Measurements from ENCODE around the gene PPM1N.
A peak's percentile ranks its signal among the peaks of the same experiment; 100 is the strongest.

Gene PPM1N

DNA sequence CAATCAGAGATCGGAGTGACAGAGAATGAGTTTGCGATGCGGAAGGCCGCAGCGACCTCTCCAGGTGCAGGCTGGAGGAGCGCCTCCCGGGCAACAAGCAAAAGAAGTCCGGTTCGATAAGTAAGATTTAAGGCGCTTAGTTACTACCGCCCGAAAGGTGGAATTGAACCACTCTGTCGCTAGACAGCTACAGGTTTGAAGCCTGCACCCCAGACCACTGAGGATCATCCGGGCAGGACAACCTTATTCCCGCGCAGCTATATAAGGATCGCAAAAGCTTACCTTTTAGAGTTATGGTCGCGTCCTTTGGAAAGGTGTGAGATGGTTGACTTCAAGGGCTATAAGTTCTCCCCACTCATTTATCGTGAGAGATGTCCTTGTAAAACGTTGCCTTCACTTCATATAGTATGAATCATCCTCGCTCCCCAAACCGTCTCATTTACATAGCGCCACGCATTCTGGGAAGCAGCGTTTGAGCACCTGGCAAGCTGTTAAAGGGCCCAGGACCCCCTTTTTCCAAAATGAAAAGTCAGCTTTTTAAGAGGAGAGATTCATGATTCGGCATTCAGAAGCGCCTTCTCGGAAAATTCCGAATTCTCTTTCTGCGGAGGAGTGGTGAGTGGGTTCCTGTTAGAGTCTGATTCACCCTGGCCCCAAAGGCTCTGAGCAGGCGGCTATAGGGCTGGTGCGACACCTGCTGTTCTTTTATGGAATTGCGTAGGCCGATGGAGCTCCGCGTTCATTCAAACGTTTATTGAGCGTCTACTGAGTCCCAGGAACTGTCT, 19.6 kb upstream of the PPM1N start:
- peaks cover 2% of the 10 kb centered on the region for H3K27me3 ChIP-seq (ENCODE audit: control insufficient read depth, insufficient read depth, low read length)
- H3K9ac ChIP-seq (ENCODE audit: low read depth, low read length) = peak overlapping the region; percentile 96
- no peaks in the 10 kb centered on the region for H3K36me3 ChIP-seq (ENCODE audit: control insufficient read depth, insufficient read depth, low read length)
- H3K9me3 ChIP-seq (ENCODE audit: control insufficient read depth, insufficient read depth, low read length) = no peaks in the 10 kb centered on the region
- H3K4me3 ChIP-seq (ENCODE audit: low read depth, low read length) = peak overlapping the region; percentile 75
- no peaks in the 10 kb centered on the region for H3K4me1 ChIP-seq (ENCODE audit: control insufficient read depth, insufficient read depth, low read length)

- no peaks in the 10 kb centered on the region for H3K27me3 ChIP-seq (ENCODE audit: control insufficient read depth, insufficient read depth, low read length)
- no peaks in the 10 kb centered on the region for H3K36me3 ChIP-seq (ENCODE audit: control insufficient read depth, insufficient read depth, low read length)
- no peaks in the 10 kb centered on the region for H3K9me3 ChIP-seq (ENCODE audit: control insufficient read depth, insufficient read depth, low read length)
- H3K4me3 ChIP-seq (ENCODE audit: low read depth, low read length) = no peak overlapping the region
- no peak overlapping the region for H3K9ac ChIP-seq (ENCODE audit: low read depth, low read length)
- H3K4me1 ChIP-seq (ENCODE audit: control insufficient read depth, insufficient read depth, low read length) = peaks cover 2% of the 10 kb centered on the region
These were observed 15.2 kb upstream of the PPM1N start for GRCh38 chr19:45483033-45483432.

- H3K9me3 ChIP-seq (ENCODE audit: control insufficient read depth, insufficient read depth, low read length) = no peaks in the 10 kb centered on the region
- H3K36me3 ChIP-seq (ENCODE audit: control insufficient read depth, insufficient read depth, low read length) = peaks cover 4% of the 10 kb centered on the region
- H3K27me3 ChIP-seq (ENCODE audit: control insufficient read depth, insufficient read depth, low read length) = no peaks in the 10 kb centered on the region
- H3K4me3 ChIP-seq (ENCODE audit: low read depth, low read length) = no peak overlapping the region
- H3K4me1 ChIP-seq (ENCODE audit: control insufficient read depth, insufficient read depth, low read length) = peaks cover 2% of the 10 kb centered on the region
- H3K9ac ChIP-seq (ENCODE audit: low read depth, low read length) = no peak overlapping the region
These were observed 13.8 kb upstream of the PPM1N start for GRCh38 chr19:45484273-45484945.

- peaks cover 4% of the 10 kb centered on the region for H3K36me3 ChIP-seq (ENCODE audit: control insufficient read depth, insufficient read depth, low read length)
- peaks cover 2% of the 10 kb centered on the region for H3K4me1 ChIP-seq (ENCODE audit: control insufficient read depth, insufficient read depth, low read length)
- H3K4me3 ChIP-seq (ENCODE audit: low read depth, low read length) = peak overlapping the region; percentile 61
- H3K9me3 ChIP-seq (ENCODE audit: control insufficient read depth, insufficient read depth, low read length) = no peaks in the 10 kb centered on the region
- no peaks in the 10 kb centered on the region for H3K27me3 ChIP-seq (ENCODE audit: control insufficient read depth, insufficient read depth, low read length)
- H3K9ac ChIP-seq (ENCODE audit: low read depth, low read length) = peak overlapping the region; percentile 66
These were observed 12.8 kb upstream of the PPM1N start for GRCh38 chr19:45485305-45486077.

DNA sequence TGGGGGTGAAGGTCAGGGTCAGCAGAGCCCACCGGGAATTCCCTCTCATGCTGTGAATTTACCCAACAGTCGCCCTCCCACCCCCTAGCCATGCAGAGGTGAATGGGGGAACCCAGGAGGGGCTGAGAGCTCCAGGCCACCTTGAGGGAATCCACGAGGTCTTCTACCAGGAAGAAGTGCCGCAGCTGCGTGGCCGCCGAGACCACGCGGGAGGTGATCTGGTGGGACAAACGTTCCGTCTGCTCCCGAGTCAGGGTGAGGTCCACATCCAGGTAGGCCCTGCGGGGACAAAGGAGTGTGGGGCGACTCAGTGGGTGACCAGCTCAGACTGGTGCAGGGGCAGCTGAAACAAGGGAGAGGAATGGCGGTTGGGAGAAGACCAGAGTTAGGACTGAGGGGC, 9.5 kb upstream of the PPM1N start:
- no peak overlapping the region for H3K9ac ChIP-seq (ENCODE audit: low read depth, low read length)
- peaks cover 4% of the 10 kb centered on the region for H3K4me1 ChIP-seq (ENCODE audit: control insufficient read depth, insufficient read depth, low read length)
- peaks cover 4% of the 10 kb centered on the region for H3K36me3 ChIP-seq (ENCODE audit: control insufficient read depth, insufficient read depth, low read length)
- no peaks in the 10 kb centered on the region for H3K9me3 ChIP-seq (ENCODE audit: control insufficient read depth, insufficient read depth, low read length)
- no peak overlapping the region for H3K4me3 ChIP-seq (ENCODE audit: low read depth, low read length)
- H3K27me3 ChIP-seq (ENCODE audit: control insufficient read depth, insufficient read depth, low read length) = no peaks in the 10 kb centered on the region

DNA sequence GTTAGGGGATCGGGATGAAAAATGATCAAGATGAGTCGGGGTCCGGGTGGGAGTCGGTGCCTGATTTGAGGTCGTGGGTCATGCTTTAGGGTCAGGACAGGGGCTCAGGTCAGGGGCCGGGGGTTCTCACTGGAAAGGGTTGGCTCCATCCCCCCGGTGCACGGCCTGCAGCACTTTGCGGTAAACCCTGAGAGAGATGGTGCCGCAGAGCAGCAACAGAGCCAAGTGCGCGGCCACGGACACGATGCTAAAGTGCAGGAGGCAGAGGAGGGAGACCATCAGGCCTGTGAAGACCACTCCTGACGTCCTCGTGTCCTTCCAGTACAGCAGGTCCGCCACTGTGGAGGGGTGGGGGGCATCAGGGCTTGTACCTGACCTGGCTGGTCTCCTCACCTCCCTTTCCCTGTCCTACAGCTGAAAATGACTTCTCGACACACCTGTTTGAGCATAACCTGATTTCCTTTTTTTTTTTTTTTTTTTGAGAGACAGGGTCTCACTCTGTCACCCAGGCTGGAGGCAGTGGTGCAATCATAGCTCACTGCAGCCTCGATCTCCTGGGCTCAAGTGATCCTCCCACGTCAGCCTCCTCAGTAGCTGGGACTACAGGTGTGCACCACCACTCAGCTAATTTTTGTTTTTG, 8.9 kb upstream of the PPM1N start:
- H3K27me3 ChIP-seq (ENCODE audit: control insufficient read depth, insufficient read depth, low read length) = no peaks in the 10 kb centered on the region
- peaks cover 4% of the 10 kb centered on the region for H3K36me3 ChIP-seq (ENCODE audit: control insufficient read depth, insufficient read depth, low read length)
- peaks cover 4% of the 10 kb centered on the region for H3K4me1 ChIP-seq (ENCODE audit: control insufficient read depth, insufficient read depth, low read length)
- H3K4me3 ChIP-seq (ENCODE audit: low read depth, low read length) = no peak overlapping the region
- no peak overlapping the region for H3K9ac ChIP-seq (ENCODE audit: low read depth, low read length)
- no peaks in the 10 kb centered on the region for H3K9me3 ChIP-seq (ENCODE audit: control insufficient read depth, insufficient read depth, low read length)

DNA sequence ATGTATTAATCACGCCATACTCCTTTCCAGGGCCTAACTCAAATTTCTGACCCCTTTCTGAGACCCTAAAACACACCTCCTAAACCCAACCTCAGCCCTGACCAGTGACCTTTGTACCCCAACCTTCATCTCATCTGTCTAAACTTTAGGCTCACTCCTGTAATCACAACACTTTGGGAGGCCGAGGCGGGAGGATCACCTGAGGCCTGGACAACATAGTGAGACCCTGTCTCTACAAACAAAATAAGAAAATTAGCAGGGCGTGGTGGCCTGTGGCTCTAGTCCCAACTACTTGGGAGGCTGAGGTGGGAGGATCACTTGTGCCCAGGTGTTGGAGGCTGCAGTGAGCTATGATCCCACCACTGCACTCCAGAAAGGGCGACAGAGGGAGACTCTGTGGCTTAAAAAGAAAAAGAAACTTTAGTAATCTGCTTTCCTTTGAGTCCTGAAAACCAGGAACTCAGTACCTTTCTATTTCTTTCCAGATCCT, 6.1 kb upstream of the PPM1N start:
- Histone ChIP-seq H3K27me3 (ENCODE audit: control insufficient read depth, insufficient read depth, low read length) (peaks cover 5% of the 10 kb centered on the region), H3K4me3 (ENCODE audit: low read depth, low read length) (peak overlapping the region; percentile 79), H3K9ac (ENCODE audit: low read depth, low read length) (no peak overlapping the region), H3K36me3 (ENCODE audit: control insufficient read depth, insufficient read depth, low read length) (peaks cover 4% of the 10 kb centered on the region), H3K9me3 (ENCODE audit: control insufficient read depth, insufficient read depth, low read length) (no peaks in the 10 kb centered on the region), H3K4me1 (ENCODE audit: control insufficient read depth, insufficient read depth, low read length) (peaks cover 5% of the 10 kb centered on the region)

GRCh38 chr19:45492627-45493470, 5.4 kb upstream of the PPM1N start:
- Histone ChIP-seq H3K4me1 (ENCODE audit: control insufficient read depth, insufficient read depth, low read length) (peaks cover 6% of the 10 kb centered on the region), H3K9me3 (ENCODE audit: control insufficient read depth, insufficient read depth, low read length) (no peaks in the 10 kb centered on the region), H3K9ac (ENCODE audit: low read depth, low read length) (peak overlapping the region; percentile 54), H3K36me3 (ENCODE audit: control insufficient read depth, insufficient read depth, low read length) (peaks cover 4% of the 10 kb centered on the region), H3K4me3 (ENCODE audit: low read depth, low read length) (peak overlapping the region; percentile 79), H3K27me3 (ENCODE audit: control insufficient read depth, insufficient read depth, low read length) (peaks cover 5% of the 10 kb centered on the region)

DNA sequence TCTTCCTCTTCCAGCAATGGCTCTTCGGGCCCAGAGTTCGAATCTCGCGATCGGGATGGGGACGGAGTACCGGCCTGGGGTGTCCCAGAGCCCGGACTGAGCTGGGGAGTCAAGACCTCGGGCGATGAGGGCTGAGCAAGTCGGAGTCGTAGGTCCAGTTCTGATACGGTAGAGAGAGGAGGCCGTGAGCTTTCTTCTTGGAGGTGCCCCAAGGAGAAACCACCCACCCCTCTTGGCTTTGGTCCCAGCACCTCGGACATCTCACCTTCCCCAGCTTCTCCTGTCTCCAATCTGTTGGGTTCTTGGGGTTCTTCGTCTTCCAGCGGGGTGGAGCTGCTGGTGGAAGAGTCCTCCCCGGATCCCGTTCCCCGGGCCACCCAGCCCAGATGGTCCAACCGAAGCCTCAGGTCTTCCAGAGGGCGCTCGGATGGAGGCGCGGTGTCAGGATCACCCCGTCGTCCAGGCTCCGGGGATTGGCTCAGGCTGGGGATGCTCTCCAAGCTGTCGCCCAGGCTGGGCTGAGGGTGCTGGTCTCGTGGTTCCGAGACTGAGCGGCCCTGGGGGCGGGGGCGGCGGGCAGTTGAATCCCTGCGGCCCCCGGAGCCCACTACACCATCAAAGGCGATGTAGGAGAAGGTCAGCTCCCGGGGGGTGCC, 3.9 kb upstream of the PPM1N start:
- Histone ChIP-seq H3K36me3 (ENCODE audit: control insufficient read depth, insufficient read depth, low read length) (no peaks in the 10 kb centered on the region), H3K9me3 (ENCODE audit: control insufficient read depth, insufficient read depth, low read length) (no peaks in the 10 kb centered on the region), H3K9ac (ENCODE audit: low read depth, low read length) (no peak overlapping the region), H3K4me3 (ENCODE audit: low read depth, low read length) (no peak overlapping the region), H3K27me3 (ENCODE audit: control insufficient read depth, insufficient read depth, low read length) (peaks cover 7% of the 10 kb centered on the region), H3K4me1 (ENCODE audit: control insufficient read depth, insufficient read depth, low read length) (peaks cover 9% of the 10 kb centered on the region)

- Histone ChIP-seq H3K27me3 (ENCODE audit: control insufficient read depth, insufficient read depth, low read length) (peaks cover 7% of the 10 kb centered on the region), H3K36me3 (ENCODE audit: control insufficient read depth, insufficient read depth, low read length) (no peaks in the 10 kb centered on the region), H3K4me3 (ENCODE audit: low read depth, low read length) (no peak overlapping the region), H3K4me1 (ENCODE audit: control insufficient read depth, insufficient read depth, low read length) (peaks cover 11% of the 10 kb centered on the region), H3K9ac (ENCODE audit: low read depth, low read length) (no peak overlapping the region), H3K9me3 (ENCODE audit: control insufficient read depth, insufficient read depth, low read length) (no peaks in the 10 kb centered on the region)
These were observed 3.1 kb upstream of the PPM1N start for GRCh38 chr19:45495178-45495577.

Measured in iPS-15b (cell line).